ENCODE measurements around the gene SLC1A7.

SLC1A7 gene

DNA sequence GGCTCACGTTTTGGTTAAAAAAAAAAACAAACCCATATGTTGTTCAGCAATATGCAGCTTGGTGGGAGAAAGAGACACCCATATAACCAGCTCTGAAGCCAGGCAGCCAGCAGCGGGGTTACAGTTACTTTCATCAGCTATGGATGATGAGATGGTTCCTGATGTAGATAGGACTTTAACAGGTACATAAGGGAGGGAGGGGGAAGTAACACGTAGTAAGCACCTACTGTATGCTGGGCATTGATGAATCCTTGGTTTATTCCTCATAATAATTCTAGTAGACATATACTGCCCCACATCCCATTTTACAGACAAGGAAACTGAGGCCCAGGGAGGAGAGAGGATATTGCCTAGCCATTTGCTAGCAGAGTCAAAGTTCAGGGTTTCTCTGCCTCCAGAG, 2.0 kb downstream of the SLC1A7 start:
- FAIRE-seq: no peak
- TF ChIP-seq POLR2A (IDR thresholded peaks at IDR 0.05; ENCODE audit: low read depth, low read length) (no peak), POLR2AphosphoS5 (IDR thresholded peaks at IDR 0.05; ENCODE audit: low read depth, low read length) (no peak), TAF1 (IDR thresholded peaks at IDR 0.05; ENCODE audit: borderline replicate concordance, low read depth, low read length) (no peak)

DNA sequence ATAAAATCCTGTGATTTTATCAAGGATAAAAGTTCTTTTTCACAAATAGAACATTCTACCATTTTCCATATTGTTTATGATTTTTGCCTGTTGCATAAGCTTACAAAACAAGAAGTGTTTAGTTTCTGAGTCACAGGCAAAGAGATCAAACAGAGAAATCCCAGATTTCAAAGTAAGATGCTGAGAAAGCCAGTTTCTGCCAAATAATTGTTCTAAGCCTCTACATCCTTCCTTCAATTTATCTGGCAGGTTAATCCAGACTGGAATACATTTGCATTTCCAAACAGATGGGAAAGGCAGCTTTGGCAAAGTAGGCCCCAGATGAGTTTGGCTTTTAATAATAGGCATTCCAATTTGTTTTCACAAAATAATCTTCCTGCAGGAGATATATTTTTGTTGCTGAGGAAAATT, 2.5 kb downstream of the SLC1A7 start:
- no peak for DNase-seq (ENCODE audit: insufficient read length)
- no peak for FAIRE-seq
- TF ChIP-seq POLR2A (IDR thresholded peaks at IDR 0.05; ENCODE audit: low read depth, low read length): no peak
- no peak for TF ChIP-seq POLR2AphosphoS5 (IDR thresholded peaks at IDR 0.05; ENCODE audit: low read depth, low read length)
- TF ChIP-seq TAF1 (IDR thresholded peaks at IDR 0.05; ENCODE audit: borderline replicate concordance, low read depth, low read length): no peak

More for the DNA sequence above, 2.0 kb downstream of the SLC1A7 start:
- DNase-seq (ENCODE audit: insufficient read length): no peak

DNA sequence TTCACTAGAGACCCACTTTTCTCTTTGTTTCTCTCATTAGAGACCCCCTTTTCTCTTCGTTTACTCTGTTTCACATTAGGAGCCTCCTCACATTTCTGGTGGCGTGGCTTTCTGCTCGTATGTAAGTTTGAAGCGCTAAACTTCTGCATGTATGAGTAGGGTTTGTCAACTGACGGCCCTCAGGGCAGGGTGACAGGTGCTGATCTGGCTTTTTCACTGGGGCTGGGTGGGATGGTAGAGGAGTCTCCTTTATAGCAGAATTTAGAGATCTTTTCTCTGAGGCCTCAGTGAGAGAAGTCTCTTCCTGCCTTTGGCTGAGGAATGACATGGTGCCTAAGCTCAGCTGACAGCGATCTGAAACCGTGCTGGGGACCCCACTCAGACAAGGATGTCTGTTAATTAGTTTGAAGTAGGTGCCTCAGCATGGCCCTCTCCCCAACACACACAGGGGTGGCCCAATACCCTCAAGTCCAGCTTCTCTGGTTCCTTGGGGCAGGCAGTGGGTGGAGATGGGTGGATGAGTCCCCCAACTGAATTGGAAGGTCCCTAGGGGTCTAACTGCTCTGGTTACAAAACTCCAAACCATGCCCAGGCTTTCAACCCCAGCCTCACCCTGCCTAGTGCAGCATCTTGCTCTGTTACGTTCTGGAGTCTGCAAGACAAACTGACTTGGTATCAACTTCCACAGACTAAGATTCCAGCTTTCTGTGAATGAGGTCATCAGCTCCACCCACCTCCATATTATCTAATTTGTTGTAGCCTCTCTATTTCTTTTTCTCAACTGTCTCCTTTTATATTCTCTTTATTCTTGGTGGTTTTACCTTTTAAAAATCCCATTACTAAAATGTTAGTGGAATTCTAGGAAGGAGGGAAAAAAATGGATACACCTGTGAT, 3.2 kb downstream of the SLC1A7 start:
- FAIRE-seq (no peak), DNase-seq (ENCODE audit: insufficient read length) (no peak)
- TF ChIP-seq POLR2A (IDR thresholded peaks at IDR 0.05; ENCODE audit: low read depth, low read length): no peak
- TF ChIP-seq POLR2AphosphoS5 (IDR thresholded peaks at IDR 0.05; ENCODE audit: low read depth, low read length): no peak
- TF ChIP-seq TAF1 (IDR thresholded peaks at IDR 0.05; ENCODE audit: borderline replicate concordance, low read depth, low read length): no peak

DNA sequence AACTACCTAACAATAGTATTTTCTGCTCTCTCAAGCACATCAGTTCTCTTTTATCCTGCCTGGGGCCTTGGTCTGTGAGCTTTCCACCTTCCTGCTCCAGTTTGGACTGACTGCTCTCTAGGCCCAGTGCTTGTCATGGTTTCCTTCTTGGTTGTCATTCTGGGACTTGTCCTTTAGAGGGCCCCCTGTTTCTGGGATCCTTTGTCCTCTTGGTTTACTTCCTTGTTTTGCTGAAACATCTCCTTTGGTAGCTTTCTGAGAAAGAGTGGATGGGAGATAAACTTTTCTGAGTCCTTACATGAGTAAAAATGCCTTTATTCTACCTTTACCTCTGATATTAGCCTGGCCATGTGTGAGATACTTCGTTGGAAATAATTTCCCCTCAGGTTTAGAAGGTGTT, 4.7 kb downstream of the SLC1A7 start:
- FAIRE-seq (no peak), DNase-seq (ENCODE audit: insufficient read length) (no peak)
- TF ChIP-seq TAF1 (IDR thresholded peaks at IDR 0.05; ENCODE audit: borderline replicate concordance, low read depth, low read length): no peak
- no peak for TF ChIP-seq POLR2AphosphoS5 (IDR thresholded peaks at IDR 0.05; ENCODE audit: low read depth, low read length)
- no peak for TF ChIP-seq POLR2A (IDR thresholded peaks at IDR 0.05; ENCODE audit: low read depth, low read length)

DNA sequence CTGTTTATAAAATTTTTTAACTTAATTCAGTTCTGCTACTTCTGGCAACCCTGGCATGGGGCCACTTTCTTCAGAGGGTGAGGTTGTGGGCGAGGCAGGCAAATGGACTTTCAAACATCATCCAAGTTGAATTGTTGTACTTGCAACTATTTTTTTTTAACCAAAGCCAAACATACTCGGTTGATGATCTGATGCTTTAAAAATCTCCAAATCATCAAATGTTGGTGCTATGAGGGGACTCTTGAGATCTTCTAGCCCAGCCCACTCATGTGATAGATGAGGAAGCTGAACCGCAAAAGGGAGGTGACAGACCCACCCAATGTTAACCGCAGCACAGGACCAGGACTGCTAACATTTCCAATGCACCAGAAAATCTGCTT, 6.7 kb downstream of the SLC1A7 start:
- DNase-seq (ENCODE audit: insufficient read length) (no peak), FAIRE-seq (no peak)
- TF ChIP-seq POLR2A (IDR thresholded peaks at IDR 0.05; ENCODE audit: low read depth, low read length) (no peak), TAF1 (IDR thresholded peaks at IDR 0.05; ENCODE audit: borderline replicate concordance, low read depth, low read length) (no peak), POLR2AphosphoS5 (IDR thresholded peaks at IDR 0.05; ENCODE audit: low read depth, low read length) (no peak)

DNA sequence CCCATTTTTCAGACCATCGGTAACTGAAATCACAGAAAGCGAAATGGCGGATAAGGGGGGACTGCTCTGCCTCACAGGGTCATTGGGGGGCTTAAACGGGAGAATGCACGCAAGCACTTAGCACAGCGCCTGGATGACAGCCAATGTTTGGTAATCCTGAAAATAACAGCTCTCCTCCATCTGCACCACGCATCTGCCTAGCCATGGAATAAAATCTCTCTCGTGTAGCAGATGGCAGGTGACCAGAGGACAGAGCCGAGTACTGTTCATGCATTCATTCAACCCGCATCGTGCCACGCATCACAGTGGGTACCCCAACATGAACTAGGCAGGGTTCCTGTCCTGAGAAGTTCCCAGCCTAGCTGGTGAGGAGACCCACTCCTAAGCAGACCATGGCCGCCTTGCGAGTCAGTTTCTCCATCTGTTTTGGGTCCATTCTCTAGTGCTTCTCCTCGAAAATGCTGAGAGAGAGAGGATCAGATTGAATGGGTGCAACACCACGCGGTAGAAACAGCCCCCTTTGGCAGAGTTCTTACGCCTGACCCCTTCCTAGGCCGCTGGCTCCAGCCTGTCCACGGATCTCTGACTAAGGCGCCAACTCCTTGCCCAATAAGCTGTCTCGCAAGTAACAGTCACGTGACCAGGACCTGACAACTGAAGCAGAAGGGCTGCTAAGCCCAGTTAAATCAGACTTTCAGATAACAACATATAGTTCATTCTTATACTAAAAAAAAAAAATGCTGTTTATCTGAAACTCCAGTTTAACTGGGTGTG, 7.3 kb downstream of the SLC1A7 start:
- TF ChIP-seq POLR2AphosphoS5 (IDR thresholded peaks at IDR 0.05; ENCODE audit: low read depth, low read length) (no peak), POLR2A (IDR thresholded peaks at IDR 0.05; ENCODE audit: low read depth, low read length) (no peak), TAF1 (IDR thresholded peaks at IDR 0.05; ENCODE audit: borderline replicate concordance, low read depth, low read length) (no peak)
- FAIRE-seq (no peak), DNase-seq (ENCODE audit: insufficient read length) (no peak)

DNA sequence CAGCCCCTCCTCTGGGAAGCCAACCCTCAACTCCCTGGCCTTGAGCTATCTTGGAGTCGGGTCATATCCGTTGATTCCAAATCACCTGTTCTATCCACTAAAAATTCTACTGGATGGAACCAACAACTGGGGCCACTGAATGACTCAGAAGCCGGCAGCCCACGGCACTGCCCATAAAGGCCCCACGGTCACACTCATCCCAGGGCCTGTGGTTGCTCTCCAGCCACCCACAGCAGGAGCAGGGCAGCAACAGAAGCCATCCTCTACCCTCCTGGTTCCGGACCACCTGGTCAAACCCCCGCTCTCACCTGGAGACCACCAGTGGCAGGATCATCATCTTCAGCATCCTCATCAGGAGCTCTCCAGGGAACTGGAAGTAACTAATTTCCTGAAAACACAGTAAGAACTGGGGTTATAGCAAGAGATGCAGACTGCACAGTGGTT, 8.4 kb downstream of the SLC1A7 start:
- FAIRE-seq: no peak
- DNase-seq (ENCODE audit: insufficient read length): no peak

DNA sequence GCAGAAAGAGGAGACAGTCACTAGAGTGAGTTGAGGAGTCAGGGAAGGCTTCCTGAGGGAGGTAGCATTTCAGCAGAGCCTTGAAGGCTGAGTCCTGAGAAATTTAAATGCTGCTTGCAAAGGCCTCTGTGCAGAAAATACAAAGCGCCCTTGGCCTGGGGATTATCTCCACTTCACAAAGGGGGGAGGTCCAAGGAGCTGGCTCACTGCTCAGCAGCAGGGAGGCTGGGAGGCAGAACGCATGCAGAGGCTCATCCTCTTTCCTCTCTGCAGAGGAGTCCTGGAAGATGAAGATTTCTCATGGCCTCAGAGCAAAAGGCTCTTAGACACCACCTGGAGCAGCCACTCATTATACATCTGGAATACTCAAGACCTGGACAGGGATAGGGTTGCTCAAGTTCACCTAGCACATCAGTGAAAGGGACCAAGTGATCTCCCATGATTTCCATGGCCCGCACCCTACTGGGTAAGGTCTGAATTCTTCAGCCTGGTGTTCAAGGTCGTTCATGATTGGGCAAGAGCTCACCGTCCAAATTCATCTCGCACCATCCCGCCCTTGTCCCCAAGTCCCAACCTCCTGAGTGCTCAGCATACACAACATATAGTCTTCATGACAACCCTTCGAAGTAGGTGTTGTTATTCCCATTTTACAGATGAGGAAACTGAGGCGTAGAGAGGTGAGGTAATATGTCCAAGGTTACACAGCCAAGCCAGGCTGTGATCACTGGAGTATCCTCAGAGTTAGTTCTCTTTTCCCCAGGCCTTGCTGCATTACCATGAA, 9.0 kb downstream of the SLC1A7 start:
- TF ChIP-seq POLR2A (IDR thresholded peaks at IDR 0.05; ENCODE audit: low read depth, low read length) (no peak), POLR2AphosphoS5 (IDR thresholded peaks at IDR 0.05; ENCODE audit: low read depth, low read length) (no peak), TAF1 (IDR thresholded peaks at IDR 0.05; ENCODE audit: borderline replicate concordance, low read depth, low read length) (no peak)
- FAIRE-seq: no peak
- DNase-seq (ENCODE audit: insufficient read length): no peak

More for the DNA sequence above, 8.4 kb downstream of the SLC1A7 start:
- TF ChIP-seq TAF1 (IDR thresholded peaks at IDR 0.05; ENCODE audit: borderline replicate concordance, low read depth, low read length) (no peak), POLR2AphosphoS5 (IDR thresholded peaks at IDR 0.05; ENCODE audit: low read depth, low read length) (no peak), POLR2A (IDR thresholded peaks at IDR 0.05; ENCODE audit: low read depth, low read length) (no peak)

DNA sequence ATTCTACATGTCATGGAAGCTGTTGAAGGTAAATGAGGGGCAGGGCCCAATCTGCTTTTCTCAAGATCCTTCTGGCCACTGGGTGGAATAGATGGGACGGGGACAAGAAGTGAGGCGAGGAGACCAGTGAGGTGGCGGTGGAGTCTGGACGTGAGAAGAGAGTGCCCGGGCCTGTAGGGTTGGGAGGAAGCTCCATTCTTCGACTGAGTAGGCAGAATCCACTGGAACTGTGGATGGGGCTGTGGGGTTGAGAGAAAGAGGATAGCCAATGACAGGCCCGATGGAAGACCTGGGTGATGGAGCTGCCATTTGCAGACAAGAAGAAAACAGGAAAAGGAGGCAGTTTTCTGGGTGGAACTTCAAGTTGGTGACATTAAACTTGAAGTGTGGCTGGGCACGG, 10.3 kb downstream of the SLC1A7 start:
- no peak for DNase-seq (ENCODE audit: insufficient read length)
- FAIRE-seq: no peak
- TF ChIP-seq POLR2AphosphoS5 (IDR thresholded peaks at IDR 0.05; ENCODE audit: low read depth, low read length): no peak
- no peak for TF ChIP-seq POLR2A (IDR thresholded peaks at IDR 0.05; ENCODE audit: low read depth, low read length)
- TF ChIP-seq TAF1 (IDR thresholded peaks at IDR 0.05; ENCODE audit: borderline replicate concordance, low read depth, low read length): no peak

DNA sequence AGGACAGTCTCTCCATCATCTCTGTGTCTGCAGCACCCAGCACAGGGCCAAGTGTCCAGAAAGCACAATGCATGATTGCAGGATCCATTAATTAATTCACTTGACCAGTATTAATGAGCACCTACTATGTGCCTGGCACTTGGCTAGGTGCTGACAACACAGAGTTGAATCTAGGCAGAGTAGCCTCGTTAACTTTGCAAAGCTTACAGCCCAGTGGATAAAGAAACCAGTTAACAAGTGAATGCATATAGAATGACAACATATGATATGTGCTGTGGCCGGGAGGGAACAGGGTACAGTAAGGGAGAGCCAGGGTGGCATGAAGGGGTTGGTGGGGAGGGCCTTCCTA, 10.9 kb downstream of the SLC1A7 start:
- no peak for TF ChIP-seq TAF1 (IDR thresholded peaks at IDR 0.05; ENCODE audit: borderline replicate concordance, low read depth, low read length)
- no peak for TF ChIP-seq POLR2AphosphoS5 (IDR thresholded peaks at IDR 0.05; ENCODE audit: low read depth, low read length)
- TF ChIP-seq POLR2A (IDR thresholded peaks at IDR 0.05; ENCODE audit: low read depth, low read length): no peak
- no peak for DNase-seq (ENCODE audit: insufficient read length)
- no peak for FAIRE-seq
